Measurements from ENCODE around the gene INAVA.
A peak's percentile ranks its signal among the peaks of the same experiment; 100 is the strongest.

The INAVA gene

DNA sequence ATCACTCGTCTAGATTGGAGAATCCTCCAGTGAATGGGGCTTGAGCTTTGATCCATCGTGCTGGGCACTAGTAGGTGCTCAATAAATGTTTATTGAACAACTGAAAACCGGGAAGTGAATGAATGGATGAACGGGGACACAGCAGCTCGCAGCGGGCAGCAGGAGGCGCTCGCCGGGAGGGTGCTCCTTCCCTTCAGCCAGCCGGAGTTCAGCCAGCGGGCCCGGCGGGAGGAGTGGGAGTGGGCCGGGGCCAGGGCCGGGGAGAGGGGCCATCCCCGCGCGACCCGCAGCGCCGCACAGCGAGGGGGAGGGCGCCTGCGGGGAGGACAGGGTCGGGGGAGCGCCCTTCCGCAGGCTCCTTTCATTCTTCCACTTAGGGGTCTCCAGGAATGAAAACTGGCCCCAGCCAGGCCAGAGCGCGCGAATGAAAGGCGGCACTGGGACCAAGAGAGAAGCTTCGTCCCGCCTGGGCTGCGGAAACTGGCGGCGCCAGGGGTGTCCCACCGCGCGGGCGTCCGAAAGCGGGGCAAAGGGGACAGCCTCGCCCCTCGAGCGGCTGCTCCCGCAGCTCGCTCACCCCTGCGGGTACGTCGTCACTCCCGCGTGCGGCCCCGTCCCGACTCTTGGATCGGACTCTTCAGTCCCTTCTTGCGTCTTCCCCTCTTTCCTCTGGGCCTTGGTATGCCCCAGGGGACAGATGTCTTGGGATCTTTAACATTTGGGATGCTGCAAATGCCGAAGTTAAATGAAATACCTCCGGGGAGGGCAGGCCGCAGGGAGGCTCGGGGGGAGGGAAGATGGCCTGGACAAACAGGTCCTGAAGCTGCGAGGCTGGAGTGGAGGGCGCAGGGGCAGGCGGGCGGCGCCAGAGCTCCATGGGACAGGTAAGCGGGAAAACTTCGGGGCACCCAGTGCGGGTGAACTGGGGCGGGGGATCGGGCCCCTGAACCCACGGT lies 3.6 kb upstream of the INAVA start:
- H3K4me3 ChIP-seq (ENCODE audit: control insufficient read depth, low read depth, low read length), result peak overlapping the region; percentile 41
- TF ChIP-seq, protein P1, sequence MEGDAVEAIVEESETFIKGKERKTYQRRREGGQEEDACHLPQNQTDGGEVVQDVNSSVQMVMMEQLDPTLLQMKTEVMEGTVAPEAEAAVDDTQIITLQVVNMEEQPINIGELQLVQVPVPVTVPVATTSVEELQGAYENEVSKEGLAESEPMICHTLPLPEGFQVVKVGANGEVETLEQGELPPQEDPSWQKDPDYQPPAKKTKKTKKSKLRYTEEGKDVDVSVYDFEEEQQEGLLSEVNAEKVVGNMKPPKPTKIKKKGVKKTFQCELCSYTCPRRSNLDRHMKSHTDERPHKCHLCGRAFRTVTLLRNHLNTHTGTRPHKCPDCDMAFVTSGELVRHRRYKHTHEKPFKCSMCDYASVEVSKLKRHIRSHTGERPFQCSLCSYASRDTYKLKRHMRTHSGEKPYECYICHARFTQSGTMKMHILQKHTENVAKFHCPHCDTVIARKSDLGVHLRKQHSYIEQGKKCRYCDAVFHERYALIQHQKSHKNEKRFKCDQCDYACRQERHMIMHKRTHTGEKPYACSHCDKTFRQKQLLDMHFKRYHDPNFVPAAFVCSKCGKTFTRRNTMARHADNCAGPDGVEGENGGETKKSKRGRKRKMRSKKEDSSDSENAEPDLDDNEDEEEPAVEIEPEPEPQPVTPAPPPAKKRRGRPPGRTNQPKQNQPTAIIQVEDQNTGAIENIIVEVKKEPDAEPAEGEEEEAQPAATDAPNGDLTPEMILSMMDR (conservative IDR thresholded peaks at IDR 0.05; ENCODE audit: control insufficient read depth, insufficient read depth, low read depth, low read length), result peak; percentile 44
- DNase-seq (ENCODE audit: low read depth), result peak; percentile 32

DNA sequence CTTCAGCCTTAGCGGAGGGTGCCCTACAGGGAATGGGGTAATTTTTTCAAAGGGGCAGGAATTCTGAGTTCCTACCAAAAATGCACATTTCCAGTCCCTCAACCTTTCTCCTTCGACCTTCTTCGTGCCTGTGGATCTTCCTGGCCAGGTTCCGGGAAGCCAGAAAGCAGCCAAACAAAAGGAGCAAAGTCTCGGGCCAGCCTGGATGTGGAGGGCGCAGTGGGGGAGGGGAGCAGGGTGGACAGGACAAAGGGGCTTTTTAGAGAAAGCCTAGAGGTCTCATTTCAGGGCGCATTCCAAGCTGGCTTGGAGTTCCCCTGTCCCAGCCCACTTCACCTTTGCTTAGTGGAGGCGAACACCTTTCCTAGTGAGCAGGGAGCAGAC lies 2.9 kb upstream of the INAVA start:
- TF ChIP-seq, protein P1 (conservative IDR thresholded peaks at IDR 0.05; ENCODE audit: control insufficient read depth, insufficient read depth, low read depth, low read length), result no peak
- DNase-seq (ENCODE audit: low read depth), result no peak

DNA sequence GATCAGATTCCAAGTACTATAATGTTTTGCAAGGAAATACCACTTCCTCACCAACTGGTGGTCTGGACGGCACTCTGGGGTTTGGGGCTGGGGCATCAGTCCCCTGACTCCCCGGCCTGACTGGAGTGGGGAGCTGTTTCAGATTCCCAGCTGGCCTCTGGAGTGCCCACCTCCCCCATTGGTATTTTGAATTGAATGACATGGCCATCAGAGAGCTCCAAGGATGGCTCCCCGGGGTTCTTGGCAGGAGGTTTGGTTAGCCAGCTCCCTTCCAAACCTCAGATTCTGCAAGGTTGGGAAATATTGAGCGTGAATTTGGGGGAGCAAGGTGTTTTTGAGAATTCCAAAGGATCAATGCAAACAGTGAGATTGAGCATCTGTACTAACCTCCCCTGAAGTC lies 2.2 kb upstream of the INAVA start:
- no peak overlapping the region for H3K4me3 ChIP-seq (ENCODE audit: control insufficient read depth, low read depth, low read length)
- no peak for DNase-seq (ENCODE audit: low read depth)

More for the DNA sequence above, 2.9 kb upstream of the INAVA start:
- H3K4me3 ChIP-seq (ENCODE audit: control insufficient read depth, low read depth, low read length), result no peak overlapping the region

DNA sequence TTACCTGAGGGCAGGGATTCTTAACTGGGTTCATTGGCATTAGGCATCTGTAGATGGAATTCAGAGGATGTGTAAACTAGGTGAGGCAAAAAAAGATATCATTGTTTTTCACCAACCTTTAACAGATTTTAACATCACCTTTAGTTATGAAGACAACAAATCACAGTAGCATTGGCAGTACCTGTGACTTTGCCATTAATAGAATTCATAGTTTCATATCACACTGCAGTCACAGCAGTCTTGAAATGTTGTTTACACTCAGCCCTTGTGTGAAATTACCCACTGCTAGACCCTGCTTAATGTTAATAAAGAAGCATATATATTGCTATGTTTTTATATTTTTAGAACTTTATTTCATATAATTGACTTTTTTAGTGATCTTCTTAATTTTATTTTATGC lies 1.7 kb upstream of the INAVA start:
- no peak for DNase-seq (ENCODE audit: low read depth)
- H3K4me3 ChIP-seq (ENCODE audit: control insufficient read depth, low read depth, low read length), result no peak overlapping the region
- TF ChIP-seq, protein P1 (conservative IDR thresholded peaks at IDR 0.05; ENCODE audit: control insufficient read depth, insufficient read depth, low read depth, low read length), result no peak

More for the DNA sequence above, 2.2 kb upstream of the INAVA start:
- TF ChIP-seq, protein P1 (conservative IDR thresholded peaks at IDR 0.05; ENCODE audit: control insufficient read depth, insufficient read depth, low read depth, low read length), result no peak

DNA sequence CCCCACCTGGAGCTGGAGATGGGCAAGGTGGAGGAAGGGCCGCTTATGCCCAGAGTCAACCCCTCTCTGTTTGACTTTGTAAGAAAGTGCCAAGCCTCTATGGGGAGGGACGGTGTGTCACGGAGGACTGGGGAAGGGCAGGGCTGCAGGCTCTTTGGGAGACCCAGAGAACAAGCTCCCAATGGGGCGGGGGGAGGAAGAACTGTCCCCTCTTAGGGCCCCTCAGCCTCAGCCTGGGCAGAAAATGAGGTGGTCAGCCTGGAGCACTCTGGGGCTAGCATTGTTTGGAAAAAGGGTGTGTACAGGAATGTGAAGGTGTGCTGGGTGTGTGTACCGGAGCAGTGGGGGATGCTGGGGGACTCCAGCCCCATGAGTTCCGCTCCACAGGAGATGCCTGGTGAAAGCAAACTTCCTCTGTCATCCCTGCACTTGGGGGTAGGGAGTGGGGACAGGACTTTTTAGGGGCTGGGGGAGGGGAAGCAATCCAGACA lies 1.2 kb upstream of the INAVA start:
- H3K4me3 ChIP-seq (ENCODE audit: control insufficient read depth, low read depth, low read length), result no peak overlapping the region
- TF ChIP-seq, protein P1 (conservative IDR thresholded peaks at IDR 0.05; ENCODE audit: control insufficient read depth, insufficient read depth, low read depth, low read length), result no peak

GRCh38 chr1:200895443-200895789 lies 716 bp downstream of the INAVA start:
- TF ChIP-seq, protein P1 (conservative IDR thresholded peaks at IDR 0.05; ENCODE audit: control insufficient read depth, insufficient read depth, low read depth, low read length), result no peak
- no peak for DNase-seq (ENCODE audit: low read depth)
- H3K4me3 ChIP-seq (ENCODE audit: control insufficient read depth, low read depth, low read length), result no peak overlapping the region

More for the DNA sequence above, 1.2 kb upstream of the INAVA start:
- DNase-seq (ENCODE audit: low read depth), result no peak
